Measurements from ENCODE around the gene SLC46A2. TPM values are rescaled to one million over a fixed set of nuclear protein-coding genes. Genes with fewer than 3 reads are reported as not detected.
A peak's percentile ranks its signal among the peaks of the same experiment; 100 is the strongest.

SLC46A2 gene
- polyA plus RNA-seq, 1 donor (not counting 4 experiments of a cell fraction or from before 2014, with no cell fraction given): not detected

- no peak overlapping the region for H2AFZ ChIP-seq (ENCODE audit: control insufficient read depth, low read length)
- H4K20me1 ChIP-seq (ENCODE audit: control insufficient read depth, extremely low read depth, insufficient read depth, low read length): no peaks in the 10 kb centered on the region
- H3K4me2 ChIP-seq (ENCODE audit: control insufficient read depth, extremely low read depth, insufficient read depth, low read depth, low read length): no peak overlapping the region
- no peaks in the 10 kb centered on the region for H3K9me1 ChIP-seq (ENCODE audit: control insufficient read depth, extremely low read depth, insufficient read depth, low read length)
- no peak for DNase-seq (ENCODE audit: low read depth, low spot score)
- no peak overlapping the region for H3K27ac ChIP-seq (ENCODE audit: control insufficient read depth, insufficient read depth, low read length)
- peaks cover 3% of the 10 kb centered on the region for H3K27me3 ChIP-seq (ENCODE audit: control insufficient read depth, extremely low read depth, insufficient read depth, low read length)
- no peak overlapping the region for H3K9ac ChIP-seq (ENCODE audit: control insufficient read depth, extremely low read depth, insufficient read depth, low read length)
- H3K4me3 ChIP-seq (ENCODE audit: control insufficient read depth in 2 of 3, extremely low read depth in 1 of 3, insufficient read depth in 2 of 3, low read depth in 1 of 3, low read length in 3 of 3): no peak overlapping the region
- no peaks in the 10 kb centered on the region for H3K9me3 ChIP-seq (ENCODE audit: control insufficient read depth, low read depth, low read length)
- dilution Hi-C loops (cut with MboI; ENCODE audit: extremely low pct_ligation_motif_present, low sequenced_read_pairs): no loop called here
- H3K79me2 ChIP-seq (ENCODE audit: control insufficient read depth, insufficient read depth, low read length): no peaks in the 10 kb centered on the region
- TF ChIP-seq EZH2 (IDR thresholded peaks at IDR 0.05; ENCODE audit: low read length) (no peak), CTCF (optimal IDR thresholded peaks at IDR 0.05 in 1 of 3, IDR thresholded peaks at IDR 0.05 in 1 of 3, conservative IDR thresholded peaks at IDR 0.05 in 1 of 3; ENCODE audit: extremely low read depth in 1 of 3, insufficient read depth in 2 of 3, low read length in 3 of 3) (peak; percentile 65 to 79 (median 71))
- no peaks in the 10 kb centered on the region for H3K36me3 ChIP-seq (ENCODE audit: control insufficient read depth in 2 of 2, extremely low read depth in 1 of 2, insufficient read depth in 2 of 2, low read length in 2 of 2)
- peak; percentile 93 for FAIRE-seq
- peaks cover 13% of the 10 kb centered on the region for H3K4me1 ChIP-seq (ENCODE audit: control insufficient read depth, extremely low read depth, insufficient read depth, low read length)
These were observed 30.9 kb upstream of the SLC46A2 start for GRCh38 chr9:112921549-112921948.

DNA sequence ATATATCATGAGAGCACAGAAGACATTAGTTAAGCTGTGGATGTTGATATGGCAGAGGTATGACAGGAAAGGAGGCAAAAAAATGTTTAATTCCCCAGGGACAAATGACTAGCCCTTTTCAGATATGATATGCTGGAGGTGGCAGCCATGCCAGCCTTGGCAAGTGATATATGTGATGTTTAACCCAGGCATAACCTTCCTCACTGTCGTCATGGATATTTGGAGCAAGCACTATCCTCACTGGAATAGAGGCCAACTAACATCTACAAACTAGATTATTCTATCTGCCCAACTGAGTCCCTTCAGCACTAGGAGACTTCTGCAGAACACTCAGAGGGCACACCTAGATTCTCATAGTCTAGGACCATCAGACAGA lies 27.3 kb upstream of the SLC46A2 start:
- peaks cover 13% of the 10 kb centered on the region for H3K4me1 ChIP-seq (ENCODE audit: control insufficient read depth, extremely low read depth, insufficient read depth, low read length)
- no peaks in the 10 kb centered on the region for H3K36me3 ChIP-seq (ENCODE audit: control insufficient read depth in 2 of 2, extremely low read depth in 1 of 2, insufficient read depth in 2 of 2, low read length in 2 of 2)
- H3K9ac ChIP-seq (ENCODE audit: control insufficient read depth, extremely low read depth, insufficient read depth, low read length): no peak overlapping the region
- H4K20me1 ChIP-seq (ENCODE audit: control insufficient read depth, extremely low read depth, insufficient read depth, low read length): no peaks in the 10 kb centered on the region
- H3K4me2 ChIP-seq (ENCODE audit: control insufficient read depth, extremely low read depth, insufficient read depth, low read depth, low read length): peak overlapping the region; percentile 8
- dilution Hi-C loops (cut with MboI; ENCODE audit: extremely low pct_ligation_motif_present, low sequenced_read_pairs): no loop called here
- FAIRE-seq: no peak
- no peak overlapping the region for H3K27ac ChIP-seq (ENCODE audit: control insufficient read depth, insufficient read depth, low read length)
- TF ChIP-seq CTCF (optimal IDR thresholded peaks at IDR 0.05 in 1 of 3, IDR thresholded peaks at IDR 0.05 in 1 of 3, conservative IDR thresholded peaks at IDR 0.05 in 1 of 3; ENCODE audit: extremely low read depth in 1 of 3, insufficient read depth in 2 of 3, low read length in 3 of 3) (no peak), EZH2 (IDR thresholded peaks at IDR 0.05; ENCODE audit: low read length) (no peak)
- no peaks in the 10 kb centered on the region for H3K9me1 ChIP-seq (ENCODE audit: control insufficient read depth, extremely low read depth, insufficient read depth, low read length)
- no peaks in the 10 kb centered on the region for H3K9me3 ChIP-seq (ENCODE audit: control insufficient read depth, low read depth, low read length)
- no peak for DNase-seq (ENCODE audit: low read depth, low spot score)
- H3K79me2 ChIP-seq (ENCODE audit: control insufficient read depth, insufficient read depth, low read length): no peaks in the 10 kb centered on the region
- no peak overlapping the region for H3K4me3 ChIP-seq (ENCODE audit: control insufficient read depth in 2 of 3, extremely low read depth in 1 of 3, insufficient read depth in 2 of 3, low read depth in 1 of 3, low read length in 3 of 3)
- no peaks in the 10 kb centered on the region for H3K27me3 ChIP-seq (ENCODE audit: control insufficient read depth, extremely low read depth, insufficient read depth, low read length)
- H2AFZ ChIP-seq (ENCODE audit: control insufficient read depth, low read length): no peak overlapping the region

Measured in keratinocyte (primary cell).